Panc1 (cell line): ENCODE data around the gene MYRF.

ENCODE experiments used
- CTCF ChIP-seq: fragments of 450-650 bp; IDR thresholded peaks from 2 replicates; pipeline ENCODE4 v1.5.1; 2017; ENCODE audit warnings: mild to moderate bottlenecking
- POLR2AphosphoS5 ChIP-seq: IDR thresholded peaks from 2 replicates; pipeline ENCODE4 v1.6.1; 2012; ENCODE audit warnings: mild to moderate bottlenecking, low read depth, low read length, moderate library complexity

- TF ChIP-seq CTCF: no peak
- 0 out of 2 replicates have a peak, but pooled peaks have one; percentile 17 for TF ChIP-seq POLR2AphosphoS5
Observed at GRCh38 chr11:61794579-61794978, 42.1 kb downstream of the MYRF start.
